Keratinocyte (primary cell): ENCODE results near the gene ZEB2. TPM values are rescaled to one million over a fixed set of nuclear protein-coding genes. Genes with fewer than 3 reads are reported as not detected.

ENCODE experiments used
- DNase-seq: peaks from one replicate; pipeline ENCODE4 v3.0.0-alpha.2; 2011; ENCODE audit warnings: low read depth, missing footprints, low spot score
- FAIRE-seq: peaks from 2 replicates; lab custom pipeline; 2011; peaks lifted over from hg19 to GRCh38; lab: Jason Lieb, UNC
- H2AFZ ChIP-seq: 2 replicates; pipeline ENCODE4 v1.6.0; 2012; ENCODE audit warnings: low read length, control low read depth, inconsistent platforms; ENCODE audit not compliant: control insufficient read depth
- H3K27ac ChIP-seq: 2 replicates; pipeline ENCODE4 v1.5.1; 2011; ENCODE audit warnings: low read length; ENCODE audit not compliant: control insufficient read depth, insufficient read depth
- H3K27me3 ChIP-seq: 3 replicates; pipeline ENCODE4 v1.6.0; 2011; ENCODE audit warnings: low read length; ENCODE audit not compliant: control insufficient read depth, insufficient read depth; ENCODE audit errors: extremely low read depth
- H3K36me3 ChIP-seq, 2 experiments: 2 replicates in 1 of 2; 3 replicates in 1 of 2; pipeline ENCODE4 v1.5.1; 2011; ENCODE audit warnings: low read length in 2 of 2, mild to moderate bottlenecking in 1 of 2; ENCODE audit not compliant: control insufficient read depth in 2 of 2, insufficient read depth in 2 of 2; ENCODE audit errors: extremely low read depth in 1 of 2
- H3K4me1 ChIP-seq: 3 replicates; pipeline ENCODE4 v1.5.1; 2011; ENCODE audit warnings: low read length; ENCODE audit not compliant: control insufficient read depth, insufficient read depth; ENCODE audit errors: extremely low read depth
- H3K4me2 ChIP-seq: 3 replicates; pipeline ENCODE4 v1.6.0; 2011; ENCODE audit warnings: low read depth, low read length; ENCODE audit not compliant: control insufficient read depth, insufficient read depth; ENCODE audit errors: extremely low read depth
- H3K4me3 ChIP-seq, 3 experiments: fragments of 200-600 bp in 1 of 3; sonication (generic) in 1 of 3; 2 replicates in 2 of 3; 3 replicates in 1 of 3; pipeline ENCODE4 v1.5.1; 2011 to 2016; ENCODE audit warnings: low read length in 3 of 3, mild to moderate bottlenecking in 3 of 3, control low read depth in 2 of 3, inconsistent platforms in 1 of 3, low read depth in 1 of 3, mixed read lengths in 1 of 3, mixed run types in 1 of 3, moderate library complexity in 1 of 3; ENCODE audit not compliant: control insufficient read depth in 2 of 3, insufficient read depth in 2 of 3; ENCODE audit errors: extremely low read depth in 1 of 3
- H3K79me2 ChIP-seq: 2 replicates; pipeline ENCODE4 v1.6.0; 2012; ENCODE audit warnings: low read length; ENCODE audit not compliant: control insufficient read depth, insufficient read depth
- H3K9ac ChIP-seq: 3 replicates; pipeline ENCODE4 v1.6.0; 2011; ENCODE audit warnings: low read length; ENCODE audit not compliant: control insufficient read depth, insufficient read depth; ENCODE audit errors: extremely low read depth
- H3K9me1 ChIP-seq: 3 replicates; pipeline ENCODE4 v1.6.0; 2011; ENCODE audit warnings: low read length; ENCODE audit not compliant: control insufficient read depth, insufficient read depth; ENCODE audit errors: extremely low read depth
- H3K9me3 ChIP-seq: 2 replicates; pipeline ENCODE4 v1.5.1; 2012; ENCODE audit warnings: low read depth, low read length; ENCODE audit not compliant: control insufficient read depth
- H4K20me1 ChIP-seq: 3 replicates; pipeline ENCODE4 v1.6.0; 2011; ENCODE audit warnings: low read length; ENCODE audit not compliant: control insufficient read depth, insufficient read depth; ENCODE audit errors: extremely low read depth
- EZH2 ChIP-seq: IDR thresholded peaks from one replicate; pipeline ENCODE4 v1.6.1; 2012; ENCODE audit warnings: inconsistent platforms, mild to moderate bottlenecking, low read length, moderate library complexity
- dilution Hi-C: fragments of 300-500 bp; cut with MboI; formaldehyde crosslinking; loops from one replicate; pipeline ENCODE4 v1.7.0; 2020; ENCODE audit warnings: low sequenced_read_pairs; ENCODE audit not compliant: extremely low pct_ligation_motif_present
- polyA plus RNA-seq, 5 experiments: library from polyadenylated mRNA; depleted of rRNA in 3 of 5; stranded (reverse) in 3 of 5; stranded (forward) in 1 of 5; unstranded in 1 of 5; fragments of >200 nt; gene quantifications; 1 replicate in 1 of 5; 2 replicates in 3 of 5; 3 replicates in 1 of 5; pipeline versions ENCODE4 v1.2.1 to v1.2.3, GENCODE V29; 2011 to 2012; ENCODE audit warnings: missing spikeins in 2 of 5, low read depth in 1 of 5, low replicate concordance in 1 of 5
- TF ChIP-seq, protein P1 (sequence below), 3 experiments: IDR thresholded peaks in 1 of 3; conservative IDR thresholded peaks in 1 of 3; optimal IDR thresholded peaks in 1 of 3; 2 replicates in 2 of 3; 3 replicates in 1 of 3; pipeline versions ENCODE3 to v1.5.1; 2011; ENCODE audit warnings: low read length in 3 of 3, mild to moderate bottlenecking in 3 of 3, moderate library complexity in 2 of 3, control low read depth in 1 of 3, inconsistent platforms in 1 of 3; ENCODE audit not compliant: insufficient read depth in 2 of 3; ENCODE audit errors: extremely low read depth in 1 of 3

ZEB2 gene
- polyA plus RNA-seq, 1 donor (not counting 4 experiments of a cell fraction or from before 2014, with no cell fraction given), result 0.12 TPM

DNA sequence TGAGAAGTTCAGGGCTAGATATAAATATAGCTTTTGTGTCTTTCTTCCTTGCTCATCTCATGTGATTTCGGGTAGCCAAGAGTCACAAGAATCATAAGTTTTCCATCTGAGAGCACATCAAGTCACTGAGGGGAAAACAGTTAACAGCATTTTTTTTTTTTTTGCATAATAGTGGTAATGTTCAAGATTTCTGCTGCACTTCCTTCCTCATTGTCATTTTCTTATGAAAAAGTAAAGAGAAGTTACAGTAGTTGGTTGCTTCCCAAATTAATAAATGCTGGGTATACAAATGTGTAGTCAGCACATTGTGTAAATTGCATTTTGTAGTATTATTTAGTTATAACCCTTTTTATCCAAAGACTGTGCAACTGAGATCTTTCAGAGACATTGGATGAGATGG lies 93.6 kb downstream of the ZEB2 start:
- dilution Hi-C loops, result no loop called here
- no peaks in the 10 kb centered on the region for H3K79me2 ChIP-seq
- no peaks in the 10 kb centered on the region for H3K9me1 ChIP-seq
- H3K4me1 ChIP-seq, result no peaks in the 10 kb centered on the region
- DNase-seq, result no peak
- no peak overlapping the region for H2AFZ ChIP-seq
- no peak for TF ChIP-seq EZH2
- TF ChIP-seq, protein P1, sequence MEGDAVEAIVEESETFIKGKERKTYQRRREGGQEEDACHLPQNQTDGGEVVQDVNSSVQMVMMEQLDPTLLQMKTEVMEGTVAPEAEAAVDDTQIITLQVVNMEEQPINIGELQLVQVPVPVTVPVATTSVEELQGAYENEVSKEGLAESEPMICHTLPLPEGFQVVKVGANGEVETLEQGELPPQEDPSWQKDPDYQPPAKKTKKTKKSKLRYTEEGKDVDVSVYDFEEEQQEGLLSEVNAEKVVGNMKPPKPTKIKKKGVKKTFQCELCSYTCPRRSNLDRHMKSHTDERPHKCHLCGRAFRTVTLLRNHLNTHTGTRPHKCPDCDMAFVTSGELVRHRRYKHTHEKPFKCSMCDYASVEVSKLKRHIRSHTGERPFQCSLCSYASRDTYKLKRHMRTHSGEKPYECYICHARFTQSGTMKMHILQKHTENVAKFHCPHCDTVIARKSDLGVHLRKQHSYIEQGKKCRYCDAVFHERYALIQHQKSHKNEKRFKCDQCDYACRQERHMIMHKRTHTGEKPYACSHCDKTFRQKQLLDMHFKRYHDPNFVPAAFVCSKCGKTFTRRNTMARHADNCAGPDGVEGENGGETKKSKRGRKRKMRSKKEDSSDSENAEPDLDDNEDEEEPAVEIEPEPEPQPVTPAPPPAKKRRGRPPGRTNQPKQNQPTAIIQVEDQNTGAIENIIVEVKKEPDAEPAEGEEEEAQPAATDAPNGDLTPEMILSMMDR (optimal IDR thresholded peaks at IDR 0.05 in 1 of 3, IDR thresholded peaks at IDR 0.05 in 1 of 3, conservative IDR thresholded peaks at IDR 0.05 in 1 of 3; ENCODE audit: extremely low read depth in 1 of 3, insufficient read depth in 2 of 3, low read length in 3 of 3), result no peak
- FAIRE-seq, result no peak
- H3K4me3 ChIP-seq, result no peak overlapping the region
- H3K4me2 ChIP-seq, result no peak overlapping the region
- H3K9me3 ChIP-seq, result no peaks in the 10 kb centered on the region
- H3K36me3 ChIP-seq, result no peaks in the 10 kb centered on the region
- H3K27ac ChIP-seq, result no peak overlapping the region
- H4K20me1 ChIP-seq, result no peaks in the 10 kb centered on the region
- no peak overlapping the region for H3K9ac ChIP-seq
- no peaks in the 10 kb centered on the region for H3K27me3 ChIP-seq

DNA sequence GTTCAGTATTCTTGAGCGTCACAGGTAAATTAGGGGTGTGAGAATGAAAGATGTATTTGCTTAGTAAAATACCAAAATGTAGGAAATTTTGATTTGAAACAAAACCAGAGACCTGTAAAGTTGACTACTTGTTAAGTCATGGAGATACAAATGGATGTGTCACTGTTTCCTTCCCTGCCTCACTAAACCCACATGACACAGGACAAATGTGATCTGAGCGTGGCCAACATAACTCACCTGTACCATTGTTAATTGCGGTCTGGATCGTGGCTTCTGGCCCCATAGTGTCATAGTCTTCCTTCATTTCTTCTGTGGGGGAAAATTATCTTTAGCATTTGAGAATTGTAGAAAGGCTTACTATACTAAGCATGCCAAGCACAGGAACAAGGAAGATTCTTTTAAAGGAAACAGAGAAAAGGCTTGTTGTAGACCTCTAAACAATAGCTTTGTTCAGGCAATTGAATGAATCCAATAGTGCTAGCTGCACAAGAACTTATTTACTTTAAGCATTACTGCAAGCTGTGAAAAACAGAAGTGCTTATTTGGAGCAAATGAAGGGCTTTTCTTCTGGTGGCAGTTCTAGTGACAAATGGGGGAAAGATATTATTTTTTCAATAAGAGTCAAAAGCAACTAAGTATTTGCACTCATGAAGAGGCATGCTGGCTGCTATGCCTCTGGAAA lies 95.2 kb downstream of the ZEB2 start:
- H3K27ac ChIP-seq, result no peak overlapping the region
- no peaks in the 10 kb centered on the region for H3K27me3 ChIP-seq
- no peaks in the 10 kb centered on the region for H3K9me3 ChIP-seq
- H3K79me2 ChIP-seq, result no peaks in the 10 kb centered on the region
- H2AFZ ChIP-seq, result no peak overlapping the region
- H3K9ac ChIP-seq, result no peak overlapping the region
- no peak for DNase-seq
- no peaks in the 10 kb centered on the region for H3K9me1 ChIP-seq
- H3K4me3 ChIP-seq, result no peak overlapping the region
- dilution Hi-C loops, result no loop called here
- H3K4me2 ChIP-seq, result no peak overlapping the region
- H4K20me1 ChIP-seq, result no peaks in the 10 kb centered on the region
- no peaks in the 10 kb centered on the region for H3K36me3 ChIP-seq
- TF ChIP-seq, protein P1 (optimal IDR thresholded peaks at IDR 0.05 in 1 of 3, IDR thresholded peaks at IDR 0.05 in 1 of 3, conservative IDR thresholded peaks at IDR 0.05 in 1 of 3; ENCODE audit: extremely low read depth in 1 of 3, insufficient read depth in 2 of 3, low read length in 3 of 3), result no peak
- TF ChIP-seq EZH2, result no peak
- H3K4me1 ChIP-seq, result no peaks in the 10 kb centered on the region
- FAIRE-seq, result no peak
